Stimulated activated CD4-positive, alpha-beta T cell treated with anti-CD3 and anti-CD28 coated beads, Interleukin-2, amount 100 ng/mL, for 24 hours (primary cell): ENCODE measurements around the gene ADGRL2.
"Not testable (repeated sequence)": the region's sequence is repeated elsewhere in the genome, so short reads cannot be mapped to it uniquely, and the experiment has no call there.

Experiments used
- DNase-seq, 2 donors: peaks; one replicate each; pipeline ENCODE4 v3.0.0-alpha.2; 2020

Gene ADGRL2

GRCh38 chr1:81850495-81850894, 49.8 kb downstream of the ADGRL2 start:
- DNase-seq = no peak

GRCh38 chr1:81851217-81851616, 50.5 kb downstream of the ADGRL2 start:
- DNase-seq = no peak

GRCh38 chr1:81852961-81853360, 52.2 kb downstream of the ADGRL2 start:
- no peak for DNase-seq

GRCh38 chr1:81867235-81867634, 66.5 kb downstream of the ADGRL2 start:
- no peak for DNase-seq

- no peak for DNase-seq
Observed at GRCh38 chr1:81869307-81869706, 68.6 kb downstream of the ADGRL2 start.

- DNase-seq = not testable (repeated sequence)
Observed at GRCh38 chr1:81871091-81871490, 70.4 kb downstream of the ADGRL2 start.

- no peak for DNase-seq
Observed at GRCh38 chr1:81873946-81874345, 73.2 kb downstream of the ADGRL2 start.

- no peak for DNase-seq
Observed at GRCh38 chr1:81874461-81874860, 73.7 kb downstream of the ADGRL2 start.

- DNase-seq = no peak
Observed at GRCh38 chr1:81874940-81875339, 74.2 kb downstream of the ADGRL2 start.

GRCh38 chr1:81876901-81877733, 76.4 kb downstream of the ADGRL2 start:
- no peak for DNase-seq

- no peak for DNase-seq
Observed at GRCh38 chr1:81877940-81878339, 77.2 kb downstream of the ADGRL2 start.

GRCh38 chr1:81878538-81878937, 77.8 kb downstream of the ADGRL2 start:
- no peak for DNase-seq

GRCh38 chr1:81880781-81881180, 80.0 kb downstream of the ADGRL2 start:
- no peak for DNase-seq

GRCh38 chr1:81885291-81885690, 84.6 kb downstream of the ADGRL2 start:
- DNase-seq = no peak

GRCh38 chr1:81886292-81886691, 85.6 kb downstream of the ADGRL2 start:
- not testable (repeated sequence) for DNase-seq

- no peak for DNase-seq
Observed at GRCh38 chr1:81887421-81888144, 86.8 kb downstream of the ADGRL2 start.

GRCh38 chr1:81889166-81889565, 88.4 kb downstream of the ADGRL2 start:
- DNase-seq = no peak

GRCh38 chr1:81894867-81895266, 94.1 kb downstream of the ADGRL2 start:
- no peak for DNase-seq

- DNase-seq = no peak
Observed at GRCh38 chr1:81899214-81899821, 98.6 kb downstream of the ADGRL2 start.

GRCh38 chr1:81907575-81907974, 106.8 kb downstream of the ADGRL2 start:
- no peak for DNase-seq

GRCh38 chr1:81912383-81912782, 111.6 kb downstream of the ADGRL2 start:
- DNase-seq = no peak

GRCh38 chr1:81915937-81916336, 115.2 kb downstream of the ADGRL2 start:
- DNase-seq = no peak

- no peak for DNase-seq
Observed at GRCh38 chr1:81920245-81920740, 119.6 kb downstream of the ADGRL2 start.

GRCh38 chr1:81920886-81921285, 120.2 kb downstream of the ADGRL2 start:
- no peak for DNase-seq
